Stimulated activated naive CD4-positive, alpha-beta T cell (primary cell): ENCODE data around the gene OR2A14.
"Not testable (repeated sequence)": the region's sequence is repeated elsewhere in the genome, so short reads cannot be mapped to it uniquely, and the experiment has no call there.

ENCODE experiments used
- DNase-seq, 6 experiments: peaks; one replicate each; lab custom pipeline; 2025; lab: John Stamatoyannopoulos, UW

Gene OR2A14, protein sequence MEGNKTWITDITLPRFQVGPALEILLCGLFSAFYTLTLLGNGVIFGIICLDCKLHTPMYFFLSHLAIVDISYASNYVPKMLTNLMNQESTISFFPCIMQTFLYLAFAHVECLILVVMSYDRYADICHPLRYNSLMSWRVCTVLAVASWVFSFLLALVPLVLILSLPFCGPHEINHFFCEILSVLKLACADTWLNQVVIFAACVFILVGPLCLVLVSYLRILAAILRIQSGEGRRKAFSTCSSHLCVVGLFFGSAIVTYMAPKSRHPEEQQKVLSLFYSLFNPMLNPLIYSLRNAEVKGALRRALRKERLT

DNA sequence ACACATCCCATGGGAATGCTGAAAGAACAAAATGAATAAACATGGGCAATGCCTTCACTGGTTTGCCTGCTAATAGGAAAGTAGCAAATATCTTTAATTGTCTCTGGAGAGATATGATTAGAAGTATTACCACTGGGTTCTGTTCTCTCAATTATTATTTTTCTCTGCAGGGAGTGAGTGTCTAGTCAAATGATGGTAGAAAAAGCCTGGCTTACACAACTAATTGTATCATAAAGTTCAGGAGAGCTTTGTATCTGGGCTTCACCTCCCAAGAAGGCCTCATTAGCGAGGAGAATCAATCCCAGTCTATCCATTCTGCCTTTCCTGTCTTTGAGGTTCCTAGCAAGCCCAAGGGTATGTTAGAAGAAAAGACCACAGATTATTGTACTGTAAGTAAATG is at the start of gene OR2A14:
TSS of gene OR2A14 (plus strand) at position 301 of the 400 bp plus-strand sequence. CDS start 5,937 bp downstream, outside the sequence.
- DNase-seq: no peak

DNA sequence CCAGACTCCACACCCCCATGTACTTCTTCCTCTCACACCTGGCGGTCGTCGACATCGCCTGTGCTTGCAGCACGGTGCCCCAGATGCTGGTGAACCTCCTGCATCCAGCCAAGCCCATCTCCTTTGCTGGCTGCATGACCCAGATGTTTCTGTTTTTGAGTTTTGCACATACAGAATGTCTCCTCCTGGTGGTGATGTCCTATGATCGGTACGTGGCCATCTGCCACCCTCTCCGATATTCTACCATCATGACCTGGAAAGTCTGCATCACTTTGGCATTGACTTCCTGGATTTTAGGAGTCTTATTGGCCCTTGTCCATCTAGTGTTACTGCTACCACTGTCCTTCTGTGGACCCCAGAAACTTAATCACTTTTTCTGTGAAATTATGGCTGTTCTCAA is 48.6 kb upstream of the OR2A14 start:
- no peak for DNase-seq

DNA sequence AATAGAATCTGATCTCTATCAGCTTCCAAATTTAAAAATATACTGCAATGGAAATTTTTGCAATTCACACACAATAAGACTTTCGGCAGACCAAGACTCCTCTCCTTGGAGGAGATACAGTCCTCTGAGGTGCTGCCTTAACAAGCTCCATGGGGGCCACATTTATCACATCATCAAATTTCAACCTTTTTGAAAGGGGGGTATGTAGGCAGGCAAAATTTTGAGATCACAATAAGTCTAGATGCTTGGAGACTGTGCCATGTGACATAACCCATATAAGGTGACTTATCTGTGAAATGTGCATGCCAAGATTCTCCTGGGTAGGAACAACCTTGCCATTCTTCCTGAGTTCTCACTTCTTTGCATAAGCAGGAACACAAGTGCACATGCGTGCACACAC is 37.0 kb upstream of the OR2A14 start, which contains the start of gene OR2A12:
TSS of gene OR2A12 (plus strand) at position 301 of the 400 bp plus-strand sequence. CDS start 8,830 bp downstream, outside the sequence.
- DNase-seq: no peak

DNA sequence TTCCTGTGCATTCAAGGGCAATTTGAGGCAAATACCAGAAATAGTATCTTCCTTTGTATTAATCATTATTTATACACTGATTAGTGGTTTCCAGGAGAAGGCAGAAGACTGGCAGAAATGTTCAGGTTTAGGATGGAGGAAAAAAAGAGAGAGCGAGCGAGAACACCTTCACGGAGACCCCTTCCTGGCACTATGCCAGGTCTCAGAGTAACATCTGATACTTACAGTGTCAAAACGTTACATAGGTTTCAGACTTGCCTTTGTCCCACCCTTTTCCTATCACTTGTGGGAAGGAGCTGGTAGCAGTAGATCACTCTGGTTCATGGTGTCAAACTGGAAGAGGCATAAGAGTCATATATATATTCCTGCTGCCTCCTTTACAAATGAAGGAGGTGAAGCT is 36.2 kb upstream of the OR2A14 start:
- no peak for DNase-seq

DNA sequence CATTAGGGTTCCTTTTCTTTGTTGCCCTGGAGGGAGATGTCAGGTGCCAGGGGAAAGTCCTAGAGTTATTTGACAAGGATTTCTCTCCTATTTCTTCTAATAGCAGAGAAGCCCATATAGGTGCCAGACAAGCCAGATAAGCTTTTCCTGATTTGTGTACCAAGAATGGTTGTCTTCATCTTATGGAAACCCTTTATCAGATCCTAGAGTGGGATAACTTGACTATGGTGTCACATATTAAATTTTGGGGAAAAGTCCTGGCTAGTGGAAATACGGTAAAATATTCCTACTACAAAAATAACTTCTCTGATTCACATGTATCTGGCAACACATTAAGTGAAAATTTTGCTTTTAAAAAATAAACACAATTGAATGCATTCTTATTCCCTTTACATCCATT is 35.7 kb upstream of the OR2A14 start:
- no peak for DNase-seq

DNA sequence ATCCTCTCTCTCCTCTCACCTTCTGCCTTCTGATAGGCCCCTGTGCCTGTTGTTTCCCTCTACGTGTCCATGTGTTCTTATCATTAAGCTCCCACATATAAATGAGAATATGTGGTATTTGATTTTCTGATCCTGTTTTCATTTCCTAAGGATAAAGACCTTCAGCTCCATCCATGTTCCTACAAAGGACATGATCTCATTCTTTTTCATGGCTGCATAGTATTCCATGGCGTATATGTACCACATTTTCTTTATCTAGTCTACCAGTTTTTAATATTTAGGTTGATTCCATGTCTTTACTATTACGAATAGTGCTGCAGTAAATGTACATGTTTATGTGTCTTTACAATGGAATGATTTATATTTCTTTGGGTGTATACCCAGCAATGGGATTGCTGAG is 32.3 kb upstream of the OR2A14 start:
- no peak for DNase-seq

DNA sequence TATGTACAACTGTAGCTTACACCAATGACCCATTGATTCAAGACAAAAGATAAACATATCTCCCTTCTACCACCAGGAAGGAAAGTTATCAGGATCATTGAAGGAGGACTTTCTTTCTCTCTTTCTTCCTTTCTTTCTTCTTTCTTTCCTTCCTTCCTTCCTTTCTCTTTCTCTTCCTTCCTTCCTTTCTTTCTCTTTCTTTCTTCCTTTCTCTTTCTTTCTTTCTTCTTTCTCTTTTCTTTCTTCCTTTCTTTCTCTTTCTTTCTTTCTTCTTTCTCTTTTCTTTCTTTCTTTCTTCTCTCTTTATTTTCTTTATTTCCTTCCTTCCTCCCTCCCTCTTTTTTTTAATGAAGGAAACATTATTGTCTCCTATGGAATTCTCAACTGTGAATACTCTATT is 24.2 kb upstream of the OR2A14 start:
- no peak for DNase-seq

DNA sequence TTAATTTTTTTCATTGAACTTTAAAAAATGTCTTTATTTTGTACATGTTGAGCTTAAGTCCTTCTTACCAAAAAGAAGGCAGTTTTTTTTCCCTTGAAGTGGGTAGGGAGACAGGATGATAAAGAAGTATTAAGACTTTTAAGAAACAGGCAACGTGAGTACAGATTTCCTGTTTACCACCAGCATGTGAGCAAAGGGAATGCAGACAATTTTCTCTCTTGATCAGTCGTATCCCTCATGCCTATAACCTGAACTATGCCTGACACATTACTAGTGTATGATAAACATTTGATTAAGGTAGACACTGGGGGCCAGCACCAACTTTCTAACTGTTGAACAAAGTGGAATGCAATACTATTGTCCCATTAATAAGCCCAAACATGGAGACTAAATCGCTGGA is 22.4 kb upstream of the OR2A14 start:
- DNase-seq: peak in 1 of 6 experiments; percentile 13

DNA sequence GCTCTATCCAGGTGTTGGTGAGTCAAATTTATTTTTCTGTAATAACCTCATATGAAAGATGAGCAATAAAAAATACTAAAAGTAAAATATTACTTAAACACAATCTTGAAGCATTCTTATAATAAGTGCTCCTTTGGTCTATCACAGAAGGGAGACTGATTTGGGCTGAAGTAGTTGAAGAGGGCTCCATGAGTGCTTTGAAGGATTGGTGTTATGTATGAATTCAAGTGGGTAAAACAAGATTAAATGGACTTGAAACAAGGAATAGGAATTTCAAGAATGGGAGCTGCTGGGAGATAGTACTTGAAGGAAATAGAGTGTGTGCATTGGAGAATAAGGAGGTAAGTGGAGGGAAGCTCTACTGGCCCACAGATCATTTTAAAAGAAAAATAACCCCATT is 20.9 kb upstream of the OR2A14 start:
- no peak for DNase-seq

DNA sequence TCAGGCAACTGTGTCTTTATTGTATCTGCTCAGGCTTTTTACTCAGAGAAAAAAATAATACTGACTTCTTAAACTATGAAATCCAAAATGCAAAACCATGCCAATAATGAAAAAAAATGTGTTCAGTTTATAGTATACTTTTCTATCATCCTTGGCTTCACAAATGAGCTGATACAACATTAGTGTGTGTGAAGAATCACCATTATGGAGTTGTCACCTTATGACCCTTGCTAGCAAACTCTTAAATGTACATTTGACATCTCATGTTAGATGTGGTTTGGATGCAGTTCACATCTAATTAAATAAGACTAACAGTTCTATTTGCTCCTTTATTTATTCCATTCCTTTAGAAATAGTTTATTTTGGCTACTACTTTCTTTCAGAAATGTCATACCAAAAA is 17.8 kb upstream of the OR2A14 start:
- DNase-seq: no peak

DNA sequence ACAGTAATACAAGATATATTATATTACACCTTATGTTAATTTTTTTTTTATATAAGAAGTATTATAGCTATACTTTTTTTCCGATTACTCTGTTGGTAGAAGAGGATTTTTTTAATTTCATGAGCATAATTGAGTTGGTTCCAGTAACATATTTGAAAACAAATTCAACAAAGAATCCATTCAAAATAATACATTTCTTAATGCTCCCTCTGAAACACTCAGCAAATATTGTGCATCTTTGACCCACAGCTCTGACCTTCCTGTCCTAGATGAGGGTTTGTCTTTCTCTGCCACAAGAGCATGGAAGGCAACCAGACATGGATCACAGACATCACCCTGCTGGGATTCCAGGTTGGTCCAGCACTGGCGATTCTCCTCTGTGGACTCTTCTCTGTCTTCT is 13.7 kb upstream of the OR2A14 start, which contains the start of gene OR2A2:
TSS of gene OR2A2 (plus strand) at position 301 of the 400 bp plus-strand sequence. CDS start at position 301, 0 bp downstream.
- no peak for DNase-seq

DNA sequence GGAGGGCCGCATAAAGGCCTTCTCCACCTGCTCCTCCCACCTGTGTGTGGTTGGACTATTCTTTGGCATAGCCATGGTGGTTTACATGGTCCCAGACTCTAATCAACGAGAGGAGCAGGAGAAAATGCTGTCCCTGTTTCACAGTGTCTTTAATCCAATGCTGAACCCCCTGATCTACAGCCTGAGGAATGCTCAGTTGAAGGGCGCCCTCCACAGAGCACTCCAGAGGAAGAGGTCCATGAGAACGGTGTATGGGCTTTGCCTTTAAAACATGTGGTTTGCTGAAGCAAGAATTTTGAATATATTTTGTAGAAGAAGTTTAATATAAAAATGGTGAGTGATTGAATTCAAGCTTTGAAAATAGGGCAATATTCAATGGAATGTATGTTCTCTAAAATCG is 12.7 kb upstream of the OR2A14 start:
- no peak for DNase-seq

DNA sequence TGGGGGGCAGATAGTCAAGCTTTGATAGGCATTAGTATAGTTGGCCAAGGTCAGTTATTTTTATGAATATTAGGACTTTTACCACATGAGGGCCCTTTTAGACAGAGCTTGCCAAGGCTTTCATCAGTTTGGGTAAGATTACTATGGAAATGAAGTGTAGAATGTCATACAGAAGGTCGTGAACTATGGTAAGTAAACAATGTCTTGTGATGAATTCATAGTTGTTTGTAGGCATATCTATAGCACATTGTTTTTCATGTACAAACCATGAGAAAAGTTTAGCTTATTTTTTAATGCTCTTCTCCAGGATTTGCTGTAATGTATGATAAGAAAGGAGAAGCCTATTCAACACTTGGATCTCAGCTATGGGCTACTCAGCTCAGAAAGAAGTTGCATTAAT is 9.3 kb upstream of the OR2A14 start:
- no peak for DNase-seq

DNA sequence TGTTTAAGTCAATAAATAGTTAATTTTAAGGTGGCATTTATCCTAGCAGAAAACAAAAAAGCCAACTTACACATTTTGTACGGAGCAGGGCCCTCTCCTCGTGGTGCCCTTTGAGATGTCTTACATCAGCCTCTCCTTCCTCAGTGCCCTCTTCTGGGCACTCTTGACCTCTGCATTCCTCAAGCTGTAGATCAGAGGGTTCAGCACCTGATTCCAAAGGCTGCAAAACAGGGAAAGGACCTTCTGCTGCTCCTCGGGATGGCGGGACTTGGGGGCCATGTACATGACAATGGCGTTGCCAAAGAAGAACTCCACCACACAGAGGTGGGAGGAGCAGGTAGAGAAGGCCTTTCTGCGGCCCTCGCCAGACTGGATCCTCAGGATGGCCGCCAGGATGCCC is 4.6 kb upstream of the OR2A14 start:
- DNase-seq: no peak

DNA sequence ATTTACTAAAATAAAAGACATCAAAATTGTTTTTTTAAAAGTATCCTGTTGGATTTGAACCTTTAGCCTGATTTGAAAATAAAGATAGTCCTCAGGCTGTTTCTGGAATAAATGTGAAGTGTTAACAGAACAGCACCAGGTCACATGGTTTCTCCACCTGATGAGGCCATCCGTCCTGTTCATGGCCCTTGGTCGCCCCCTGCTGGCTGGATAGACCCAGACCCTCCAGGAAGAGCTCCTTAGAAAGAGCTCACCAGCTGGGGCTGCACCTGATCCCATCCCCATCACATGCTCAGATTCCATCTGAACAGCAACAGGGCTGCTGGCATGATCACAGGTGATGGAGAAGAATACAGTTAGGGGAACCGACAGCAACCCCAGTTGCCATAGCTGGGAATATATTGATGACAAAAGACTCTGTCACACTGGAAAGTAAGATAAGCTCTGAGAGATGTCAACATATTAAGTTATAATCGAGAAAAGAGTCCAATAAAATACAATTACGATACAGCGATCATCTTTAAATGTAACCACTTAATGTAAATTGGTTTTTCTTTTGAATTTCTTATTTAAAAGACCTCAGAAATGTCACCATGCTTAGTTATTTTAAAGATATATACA is 4.8 kb downstream of the OR2A14 start:
- DNase-seq: peak; percentile 74 to 87 (median 80)

DNA sequence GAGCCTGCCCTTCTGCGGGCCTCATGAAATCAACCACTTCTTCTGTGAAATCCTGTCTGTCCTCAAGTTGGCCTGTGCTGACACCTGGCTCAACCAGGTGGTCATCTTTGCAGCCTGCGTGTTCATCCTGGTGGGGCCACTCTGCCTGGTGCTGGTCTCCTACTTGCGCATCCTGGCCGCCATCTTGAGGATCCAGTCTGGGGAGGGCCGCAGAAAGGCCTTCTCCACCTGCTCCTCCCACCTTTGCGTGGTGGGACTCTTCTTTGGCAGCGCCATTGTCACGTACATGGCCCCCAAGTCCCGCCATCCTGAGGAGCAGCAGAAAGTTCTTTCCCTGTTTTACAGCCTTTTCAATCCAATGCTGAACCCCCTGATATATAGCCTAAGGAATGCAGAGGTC is 6.6 kb downstream of the OR2A14 start:
- DNase-seq: not testable (repeated sequence)

DNA sequence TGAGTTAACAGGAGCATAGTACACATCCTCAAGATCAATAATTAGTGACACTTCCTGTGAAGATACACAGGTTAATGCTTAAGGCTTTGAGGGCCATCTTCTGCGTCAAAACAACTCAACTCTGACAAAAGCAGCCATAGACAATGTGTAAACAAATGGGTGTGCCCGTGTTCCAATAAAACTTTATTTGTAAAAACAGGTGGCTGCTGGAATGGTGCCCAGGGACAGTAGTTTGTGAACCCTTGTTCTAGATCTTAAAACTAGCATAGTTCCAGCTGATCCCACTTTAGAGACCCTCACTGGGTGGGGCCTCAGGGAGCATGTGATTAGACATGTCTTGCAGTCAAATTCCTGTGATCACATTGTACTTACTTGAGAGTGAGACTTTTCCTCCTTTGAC is 7.8 kb downstream of the OR2A14 start:
- DNase-seq: no peak

DNA sequence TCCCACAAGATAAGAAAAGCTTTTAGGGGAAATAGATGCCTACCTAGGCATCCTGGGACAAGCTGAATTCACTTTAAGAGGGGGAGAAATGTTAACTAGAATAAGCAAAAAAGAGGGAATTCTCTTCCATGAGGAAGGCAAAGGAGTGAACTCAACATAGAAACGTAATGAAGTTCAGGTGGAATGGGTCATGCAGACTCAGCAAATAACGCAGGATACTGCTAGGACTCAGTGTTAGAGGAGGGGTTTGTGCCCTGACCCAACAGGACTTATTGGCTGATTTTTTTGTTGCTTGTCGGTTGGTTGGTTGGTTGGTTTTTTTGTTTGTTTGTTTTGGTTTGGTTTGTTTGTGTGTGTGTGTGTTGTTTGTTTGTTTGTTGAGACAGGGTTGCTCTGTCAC is 9.3 kb downstream of the OR2A14 start:
- no peak for DNase-seq

DNA sequence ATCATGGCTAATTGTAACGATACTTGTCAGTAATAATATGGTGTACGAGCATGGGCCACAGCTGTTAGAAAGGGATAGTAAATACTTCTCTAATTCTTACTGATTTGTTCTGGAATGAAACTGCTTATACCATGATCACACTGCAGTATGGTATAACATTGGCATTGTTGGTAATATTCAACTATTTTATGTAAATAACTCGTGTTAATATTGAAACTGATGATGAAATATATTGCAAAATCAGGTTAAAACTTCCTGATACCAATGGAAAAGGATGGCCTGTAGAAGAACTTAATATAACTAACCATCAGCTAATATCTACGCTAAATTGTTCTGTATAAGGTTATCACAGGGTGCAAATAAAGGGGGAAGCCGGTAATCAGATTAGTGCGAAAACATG is 10.3 kb downstream of the OR2A14 start:
- DNase-seq: no peak

DNA sequence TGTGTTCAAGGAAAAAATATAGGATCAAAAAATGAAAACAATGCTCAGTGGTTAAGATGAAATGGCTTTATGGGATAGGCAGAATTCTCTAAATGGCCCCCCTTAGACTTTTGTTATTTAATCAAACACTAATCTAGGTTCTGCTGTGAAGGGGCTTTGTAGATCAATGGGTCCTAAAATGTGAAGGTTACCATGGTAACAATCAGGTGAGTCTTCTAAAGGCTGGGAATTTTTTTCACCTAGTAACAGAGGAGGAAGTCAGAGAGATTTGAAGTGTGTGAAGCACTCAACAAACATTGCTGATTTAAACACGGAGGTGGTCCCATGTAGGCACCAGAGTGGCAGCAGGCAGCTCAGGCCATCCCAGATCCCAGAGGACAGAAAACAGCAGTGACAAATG is 11.1 kb downstream of the OR2A14 start:
- DNase-seq: no peak

DNA sequence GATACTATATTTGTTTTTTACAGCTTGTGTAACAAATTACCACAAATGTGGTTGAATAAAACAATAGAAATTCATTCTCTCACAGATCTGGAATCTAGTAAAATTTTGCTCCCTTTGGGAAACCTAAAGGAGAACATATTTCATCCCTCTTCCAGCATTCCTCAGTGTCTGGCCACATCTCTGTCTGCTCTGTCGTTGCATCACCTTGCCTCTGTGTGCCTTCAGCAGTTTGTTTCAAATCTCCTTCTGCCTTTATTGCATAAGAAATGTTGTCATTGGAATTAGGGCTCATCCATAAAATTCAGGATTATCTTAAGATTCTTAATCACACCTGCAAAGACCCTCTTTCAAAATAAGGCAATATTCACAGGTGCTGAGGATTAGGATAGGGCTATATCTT is 14.5 kb downstream of the OR2A14 start:
- no peak for DNase-seq

DNA sequence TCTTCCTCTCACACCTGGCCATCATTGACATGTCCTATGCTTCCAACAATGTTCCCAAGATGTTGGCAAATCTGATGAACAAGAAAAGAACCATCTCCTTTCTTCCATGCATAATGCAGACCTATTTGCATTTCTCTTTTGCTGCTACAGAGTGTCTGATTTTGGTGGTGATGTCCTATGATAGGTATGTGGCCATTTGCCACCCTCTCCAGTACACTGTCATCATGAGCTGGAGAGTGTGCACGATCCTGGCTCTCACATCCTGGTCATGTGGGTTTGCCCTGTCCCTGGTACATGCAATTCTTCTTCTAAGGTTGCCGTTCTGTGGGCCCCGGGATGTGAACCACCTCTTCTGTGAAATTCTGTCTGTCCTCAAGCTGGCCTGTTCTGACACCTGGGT is 19.2 kb downstream of the OR2A14 start:
- no peak for DNase-seq

DNA sequence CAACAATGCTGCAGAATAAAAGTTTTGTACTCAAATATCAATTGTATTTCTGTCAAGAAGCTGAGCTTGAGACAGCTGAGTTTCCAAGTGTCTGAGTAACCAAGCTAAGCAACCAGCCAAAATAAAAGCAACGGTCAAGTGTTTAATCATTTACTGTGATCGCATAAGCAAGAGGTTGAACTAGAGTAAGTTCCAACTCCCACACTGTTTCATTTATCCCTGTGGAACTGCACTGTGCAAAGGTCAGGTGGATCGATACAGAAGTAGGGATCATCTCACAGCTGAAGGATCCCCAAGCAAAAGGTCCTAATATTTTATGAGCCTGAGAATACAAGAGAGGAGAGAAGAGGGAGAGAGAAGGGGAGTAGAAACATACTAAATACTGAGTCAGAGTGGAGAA is 21.4 kb downstream of the OR2A14 start:
- DNase-seq: no peak
